Activated CD4-positive, CD25-positive, alpha-beta regulatory T cell treated with anti-CD3 and anti-CD28 coated beads, Interleukin-2, amount 50 U/mL, for 24 hours (primary cell): ENCODE data around the gene AMBP.

ENCODE experiments used
- ATAC-seq, 2 donors: fragments of 150-1000 bp; cut with Tn5 transposase; one replicate each; pipeline ENCODE4 v1.10.0; 2021; ENCODE audit warnings: mild to moderate bottlenecking in 1 of 2, moderate library complexity in 1 of 2

The AMBP gene

GRCh38 chr9:114030364-114030763, 47.7 kb downstream of the AMBP start:
- no peak for ATAC-seq

- ATAC-seq = no peak
These were observed 48.6 kb downstream of the AMBP start for GRCh38 chr9:114029311-114030170.

GRCh38 chr9:114028646-114029045, 49.5 kb downstream of the AMBP start:
- ATAC-seq = no peak

GRCh38 chr9:114027863-114028465, 50.1 kb downstream of the AMBP start:
- ATAC-seq = no peak

GRCh38 chr9:114027159-114027862, 50.8 kb downstream of the AMBP start:
- ATAC-seq = no peak

- no peak for ATAC-seq
These were observed 51.8 kb downstream of the AMBP start for GRCh38 chr9:114026335-114026734.

GRCh38 chr9:114025760-114026159, 52.3 kb downstream of the AMBP start:
- ATAC-seq = no peak

- ATAC-seq = no peak
These were observed 52.8 kb downstream of the AMBP start for GRCh38 chr9:114025196-114025753.

GRCh38 chr9:114023961-114024360, 54.1 kb downstream of the AMBP start:
- no peak for ATAC-seq

GRCh38 chr9:114021578-114021977, 56.5 kb downstream of the AMBP start:
- ATAC-seq = no peak

GRCh38 chr9:114017741-114018715, 60.1 kb downstream of the AMBP start:
- no peak for ATAC-seq

- peak in 1 of 2 donors; percentile 10 for ATAC-seq
These were observed 61.3 kb downstream of the AMBP start for GRCh38 chr9:114016629-114017423.

- ATAC-seq = no peak
These were observed 62.0 kb downstream of the AMBP start for GRCh38 chr9:114016101-114016500.

GRCh38 chr9:114015607-114016006, 62.5 kb downstream of the AMBP start:
- no peak for ATAC-seq

- ATAC-seq = no peak
These were observed 64.1 kb downstream of the AMBP start for GRCh38 chr9:114014044-114014443.

- ATAC-seq = no peak
These were observed 66.0 kb downstream of the AMBP start for GRCh38 chr9:114012126-114012525.

GRCh38 chr9:114011313-114011712, 66.8 kb downstream of the AMBP start:
- ATAC-seq = no peak
